NCI-H2107 treated with DMSO at 0.1 percent for 48 hours (cell line): Measurements from ENCODE around the gene ZNF48.

Experiments used
- DNase-seq: peaks from one replicate; lab custom pipeline; 2025; ENCODE audit not compliant: unreplicated experiment; lab: John Stamatoyannopoulos, UW

The ZNF48 gene

GRCh38 chr16:30437511-30438046 is 42.4 kb downstream of the ZNF48 start:
- DNase-seq = peak; percentile 75

- no peak for DNase-seq
These were observed 43.6 kb downstream of the ZNF48 start for GRCh38 chr16:30438835-30439234.

GRCh38 chr16:30439720-30440348 is 44.6 kb downstream of the ZNF48 start:
- DNase-seq = no peak

- peak; percentile 49 for DNase-seq
These were observed 48.4 kb downstream of the ZNF48 start for GRCh38 chr16:30443631-30444030.

GRCh38 chr16:30444231-30445148 is 49.3 kb downstream of the ZNF48 start:
- no peak for DNase-seq

GRCh38 chr16:30445149-30445407 is 49.9 kb downstream of the ZNF48 start:
- no peak for DNase-seq

GRCh38 chr16:30445408-30446202 is 50.4 kb downstream of the ZNF48 start, which contains the start of gene SEPHS2:
Gene SEPHS2, minus strand, starts transcription at chr16:30445874. Its CDS starts 147 bp downstream, at chr16:30445727.
- DNase-seq = peak; percentile 93

- DNase-seq = no peak
These were observed 51.0 kb downstream of the ZNF48 start for GRCh38 chr16:30446203-30446595.

GRCh38 chr16:30447512-30448226 is 52.4 kb downstream of the ZNF48 start:
- no peak for DNase-seq

GRCh38 chr16:30449116-30449435 is 53.9 kb downstream of the ZNF48 start:
- no peak for DNase-seq
